HEK293 (cell line): ENCODE results near the gene ODAPH.
A peak's percentile ranks its signal among the peaks of the same experiment; 100 is the strongest.
"Not testable (repeated sequence)": the region's sequence is repeated elsewhere in the genome, so short reads cannot be mapped to it uniquely, and the experiment has no call there.

Source experiments
- CTCF ChIA-PET: fragments of 350-600 bp; formaldehyde crosslinking; extraction: SDS; loops from one replicate; lab custom pipeline; 2021; ENCODE audit warnings: antibody characterized with exemption; lab: Yijun Ruan, JAX
- POLR2A ChIA-PET: fragments of 300-600 bp; formaldehyde crosslinking; extraction: SDS; loops from one replicate; lab custom pipeline; 2020; ENCODE audit warnings: antibody characterized with exemption, inconsistent platforms; lab: Yijun Ruan, JAX
- H3K27ac ChIP-seq: fragments of 200-500 bp; sonication (Bioruptor generic); 2 replicates; pipeline ENCODE4 v1.5.1; 2014; ENCODE audit warnings: low read depth, low read length, control low read depth, inconsistent platforms; ENCODE audit errors: extremely low read depth
- H3K36me3 ChIP-seq, 2 experiments: fragments of 200-500 bp in 1 of 2; sonication (Bioruptor generic) in 1 of 2; 1 replicate in 1 of 2; 2 replicates in 1 of 2; pipeline ENCODE4 v1.5.1; 2014 to 2017; ENCODE audit warnings: inconsistent platforms in 2 of 2, low read length in 2 of 2; ENCODE audit not compliant: control insufficient read depth in 2 of 2, insufficient read depth in 1 of 2
- H3K4me1 ChIP-seq: fragments of 200-500 bp; sonication (Bioruptor generic); 2 replicates; pipeline ENCODE4 v1.5.1; 2014; ENCODE audit warnings: mild to moderate bottlenecking, low read length, inconsistent platforms; ENCODE audit not compliant: control insufficient read depth, insufficient read depth
- H3K4me3 ChIP-seq: 2 replicates; pipeline ENCODE4 v1.5.1; 2011; ENCODE audit warnings: low read depth, mild to moderate bottlenecking, control low read depth, low read length, moderate library complexity
- H3K9me3 ChIP-seq: fragments of 200-500 bp; sonication (Bioruptor generic); 2 replicates; pipeline ENCODE4 v1.5.1; 2014; ENCODE audit warnings: low read depth, low read length, inconsistent platforms; ENCODE audit not compliant: control insufficient read depth, insufficient read depth
- KLF7 ChIP-seq: fragments of 450-650 bp; formaldehyde crosslinking; IDR thresholded peaks from 2 replicates; pipeline ENCODE4 v1.5.1; 2016; ENCODE audit warnings: missing biosample characterization, missing genetic modification characterization, borderline replicate concordance
- TRIM28 ChIP-seq: IDR thresholded peaks from 2 replicates; pipeline ENCODE4 v1.6.1; 2011; ENCODE audit warnings: low read length, control low read depth, borderline replicate concordance
- ZNF132 ChIP-seq: fragments of 450-650 bp; formaldehyde crosslinking; IDR thresholded peaks from 2 replicates; pipeline ENCODE4 v1.5.1; 2017; ENCODE audit warnings: missing biosample characterization, missing genetic modification characterization, borderline replicate concordance
- ZNF146 ChIP-seq: fragments of 450-650 bp; formaldehyde crosslinking; IDR thresholded peaks from 2 replicates; pipeline ENCODE4 v1.5.1; 2016; ENCODE audit warnings: missing biosample characterization, missing genetic modification characterization
- ZNF169 ChIP-seq: fragments of 450-650 bp; formaldehyde crosslinking; IDR thresholded peaks from 2 replicates; pipeline ENCODE4 v1.5.1; 2016; ENCODE audit warnings: missing biosample characterization, missing genetic modification characterization
- ZNF184 ChIP-seq: fragments of 450-650 bp; IDR thresholded peaks from 2 replicates; pipeline ENCODE4 v1.5.1; 2018; ENCODE audit warnings: missing biosample characterization, mild to moderate bottlenecking, missing genetic modification characterization
- ZNF473 ChIP-seq: fragments of 450-650 bp; formaldehyde crosslinking; IDR thresholded peaks from 2 replicates; pipeline ENCODE4 v1.5.1; 2017; ENCODE audit warnings: missing biosample characterization, missing genetic modification characterization
- ZNF501 ChIP-seq: fragments of 450-650 bp; formaldehyde crosslinking; IDR thresholded peaks from 2 replicates; pipeline ENCODE4 v1.5.1; 2016; ENCODE audit warnings: missing biosample characterization, missing genetic modification characterization
- ZNF558 ChIP-seq: fragments of 450-650 bp; formaldehyde crosslinking; IDR thresholded peaks from 2 replicates; pipeline ENCODE4 v1.5.1; 2016; ENCODE audit warnings: missing biosample characterization, missing genetic modification characterization
- ZNF791 ChIP-seq: fragments of 450-650 bp; formaldehyde crosslinking; IDR thresholded peaks from 2 replicates; pipeline ENCODE4 v1.5.1; 2016; ENCODE audit warnings: missing biosample characterization, missing genetic modification characterization
- ZSCAN16 ChIP-seq: fragments of 450-650 bp; formaldehyde crosslinking; IDR thresholded peaks from 2 replicates; pipeline ENCODE4 v1.5.1; 2016; ENCODE audit warnings: missing biosample characterization, missing genetic modification characterization
- TF ChIP-seq, protein P1 (sequence below): fragments of 450-650 bp; formaldehyde crosslinking; IDR thresholded peaks from 2 replicates; pipeline ENCODE4 v1.5.1; 2016; ENCODE audit warnings: missing biosample characterization, missing genetic modification characterization
- TF ChIP-seq, protein P2 (sequence below): fragments of 450-650 bp; formaldehyde crosslinking; IDR thresholded peaks from 2 replicates; pipeline ENCODE4 v1.5.0; 2017; ENCODE audit warnings: missing biosample characterization, missing genetic modification characterization, borderline replicate concordance
- TF ChIP-seq, protein P3 (sequence below): fragments of 450-650 bp; formaldehyde crosslinking; IDR thresholded peaks from 2 replicates; pipeline ENCODE4 v1.5.1; 2016; ENCODE audit warnings: missing biosample characterization, missing genetic modification characterization, low read depth
- TF ChIP-seq, protein P4 (sequence below): fragments of 450-650 bp; formaldehyde crosslinking; IDR thresholded peaks from 2 replicates; pipeline ENCODE4 v1.5.1; 2017; ENCODE audit warnings: missing biosample characterization, missing genetic modification characterization
- TF ChIP-seq, protein P5 (sequence below): fragments of 450-650 bp; formaldehyde crosslinking; IDR thresholded peaks from 2 replicates; pipeline ENCODE4 v1.5.1; 2016; ENCODE audit warnings: missing biosample characterization, missing genetic modification characterization
- TF ChIP-seq, protein P6 (sequence below): fragments of 450-650 bp; formaldehyde crosslinking; IDR thresholded peaks from 2 replicates; pipeline ENCODE4 v1.5.1; 2017; ENCODE audit warnings: missing biosample characterization, missing genetic modification characterization
- TF ChIP-seq, protein P7 (sequence below): sonication (generic); formaldehyde crosslinking; IDR thresholded peaks from 2 replicates; pipeline ENCODE4 v1.8.1; 2022; ENCODE audit warnings: mild to moderate bottlenecking, moderate library complexity, missing genetic modification reagents

ODAPH gene

DNA sequence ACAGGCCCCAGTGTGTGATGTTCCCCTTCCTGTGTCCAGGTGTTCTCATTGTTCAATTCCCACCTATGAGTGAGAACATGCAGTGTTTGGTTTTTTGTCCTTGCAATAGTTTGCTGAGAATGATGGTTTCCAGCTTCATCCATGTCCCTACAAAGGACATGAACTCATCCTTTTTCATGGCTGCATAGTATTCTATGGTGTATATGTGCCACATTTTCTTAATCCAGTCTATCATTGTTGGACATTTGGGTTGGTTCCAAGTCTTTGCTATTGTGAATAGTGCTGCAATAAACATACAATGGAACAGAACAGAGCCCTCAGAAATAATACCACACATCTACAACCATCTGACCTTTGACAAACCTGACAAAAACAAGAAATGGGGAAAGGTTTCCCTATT, 21.9 kb upstream of the ODAPH start:
- H3K27ac ChIP-seq, H3K4me3 ChIP-seq, H3K9me3 ChIP-seq, H3K4me1 ChIP-seq, POLR2A ChIA-PET, CTCF ChIA-PET: not testable (repeated sequence)
- peaks cover 0 to 34% of the 10 kb centered on the region in 2 experiments; a peak in 1 of 3 replicates for H3K36me3 ChIP-seq
- peak; percentile 78 for TF ChIP-seq ZNF146 (tag by site-specific recombination)

DNA sequence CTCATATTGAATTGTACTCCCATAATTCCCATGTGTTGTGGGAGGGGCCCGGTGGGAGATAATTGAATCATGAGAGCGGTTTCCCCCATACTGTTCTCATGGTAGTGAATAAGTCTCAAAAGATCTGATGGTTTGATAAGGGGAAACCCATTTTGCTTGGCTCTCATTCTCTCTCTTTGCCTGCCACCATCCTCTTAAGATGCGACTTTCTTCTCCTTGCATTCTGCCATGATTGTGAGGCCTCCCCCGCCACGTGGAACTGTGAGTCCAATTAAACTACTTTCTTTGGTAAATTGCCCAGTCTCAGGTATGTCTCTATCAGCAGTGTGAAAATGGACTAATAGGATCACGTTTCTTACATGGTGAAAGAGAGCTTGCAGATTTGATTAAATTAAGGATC, 18.6 kb upstream of the ODAPH start:
- CTCF ChIA-PET = interaction anchor here (0.6 kb wide), 1 partner anchor 168 kb away, joined by 3 read pairs; no protein-coding TSS in a partner anchor
- H3K4me1 ChIP-seq, H3K36me3 ChIP-seq, H3K4me3 ChIP-seq, H3K9me3 ChIP-seq, H3K27ac ChIP-seq, POLR2A ChIA-PET: not testable (repeated sequence)
- TF ChIP-seq ZNF184 (tag by site-specific recombination) = peak; percentile 93

DNA sequence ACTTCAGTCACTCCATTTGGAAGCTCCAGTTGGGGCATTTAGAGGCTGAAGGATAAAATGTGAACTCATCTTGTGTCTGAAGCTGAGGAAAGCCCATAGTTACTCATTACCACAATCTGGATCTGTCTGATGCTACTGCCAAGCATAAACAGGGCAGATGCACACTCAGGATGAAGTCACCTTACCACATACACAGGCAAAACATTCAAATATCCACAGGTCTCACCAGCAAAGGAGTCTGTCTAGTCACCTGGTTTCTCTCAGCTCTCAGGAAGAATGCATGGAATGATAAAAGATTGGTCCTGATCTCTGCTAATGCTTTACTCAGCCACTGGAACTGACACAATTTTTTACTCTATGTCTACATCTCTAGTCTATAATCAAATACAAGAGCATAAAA, 13.0 kb upstream of the ODAPH start:
- Histone ChIP-seq H3K27ac (no peak overlapping the region), H3K4me1 (no peaks in the 10 kb centered on the region), H3K36me3 (peaks cover 0 to 7% of the 10 kb centered on the region in 2 experiments; a peak in 1 of 3 replicates), H3K9me3 (no peaks in the 10 kb centered on the region), H3K4me3 (no peak overlapping the region)
- CTCF ChIA-PET = no interaction called here
- POLR2A ChIA-PET = no interaction called here
- TF ChIP-seq ZSCAN16 (tag by site-specific recombination) (no peak), TRIM28 (no peak), ZNF558 (tag by site-specific recombination) (no peak), ZNF473 (tag by site-specific recombination) (no peak), ZNF501 (no peak), ZNF791 (tag by site-specific recombination) (no peak), ZNF132 (tag by site-specific recombination) (no peak), KLF7 (tag by site-specific recombination) (no peak), ZNF169 (tag by site-specific recombination) (no peak)
- TF ChIP-seq, protein P1, sequence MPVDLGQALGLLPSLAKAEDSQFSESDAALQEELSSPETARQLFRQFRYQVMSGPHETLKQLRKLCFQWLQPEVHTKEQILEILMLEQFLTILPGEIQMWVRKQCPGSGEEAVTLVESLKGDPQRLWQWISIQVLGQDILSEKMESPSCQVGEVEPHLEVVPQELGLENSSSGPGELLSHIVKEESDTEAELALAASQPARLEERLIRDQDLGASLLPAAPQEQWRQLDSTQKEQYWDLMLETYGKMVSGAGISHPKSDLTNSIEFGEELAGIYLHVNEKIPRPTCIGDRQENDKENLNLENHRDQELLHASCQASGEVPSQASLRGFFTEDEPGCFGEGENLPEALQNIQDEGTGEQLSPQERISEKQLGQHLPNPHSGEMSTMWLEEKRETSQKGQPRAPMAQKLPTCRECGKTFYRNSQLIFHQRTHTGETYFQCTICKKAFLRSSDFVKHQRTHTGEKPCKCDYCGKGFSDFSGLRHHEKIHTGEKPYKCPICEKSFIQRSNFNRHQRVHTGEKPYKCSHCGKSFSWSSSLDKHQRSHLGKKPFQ (tag by site-specific recombination) = no peak
- TF ChIP-seq, protein P2, sequence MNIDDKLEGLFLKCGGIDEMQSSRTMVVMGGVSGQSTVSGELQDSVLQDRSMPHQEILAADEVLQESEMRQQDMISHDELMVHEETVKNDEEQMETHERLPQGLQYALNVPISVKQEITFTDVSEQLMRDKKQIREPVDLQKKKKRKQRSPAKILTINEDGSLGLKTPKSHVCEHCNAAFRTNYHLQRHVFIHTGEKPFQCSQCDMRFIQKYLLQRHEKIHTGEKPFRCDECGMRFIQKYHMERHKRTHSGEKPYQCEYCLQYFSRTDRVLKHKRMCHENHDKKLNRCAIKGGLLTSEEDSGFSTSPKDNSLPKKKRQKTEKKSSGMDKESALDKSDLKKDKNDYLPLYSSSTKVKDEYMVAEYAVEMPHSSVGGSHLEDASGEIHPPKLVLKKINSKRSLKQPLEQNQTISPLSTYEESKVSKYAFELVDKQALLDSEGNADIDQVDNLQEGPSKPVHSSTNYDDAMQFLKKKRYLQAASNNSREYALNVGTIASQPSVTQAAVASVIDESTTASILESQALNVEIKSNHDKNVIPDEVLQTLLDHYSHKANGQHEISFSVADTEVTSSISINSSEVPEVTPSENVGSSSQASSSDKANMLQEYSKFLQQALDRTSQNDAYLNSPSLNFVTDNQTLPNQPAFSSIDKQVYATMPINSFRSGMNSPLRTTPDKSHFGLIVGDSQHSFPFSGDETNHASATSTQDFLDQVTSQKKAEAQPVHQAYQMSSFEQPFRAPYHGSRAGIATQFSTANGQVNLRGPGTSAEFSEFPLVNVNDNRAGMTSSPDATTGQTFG (tag by site-specific recombination) = no peak
- TF ChIP-seq, protein P3, sequence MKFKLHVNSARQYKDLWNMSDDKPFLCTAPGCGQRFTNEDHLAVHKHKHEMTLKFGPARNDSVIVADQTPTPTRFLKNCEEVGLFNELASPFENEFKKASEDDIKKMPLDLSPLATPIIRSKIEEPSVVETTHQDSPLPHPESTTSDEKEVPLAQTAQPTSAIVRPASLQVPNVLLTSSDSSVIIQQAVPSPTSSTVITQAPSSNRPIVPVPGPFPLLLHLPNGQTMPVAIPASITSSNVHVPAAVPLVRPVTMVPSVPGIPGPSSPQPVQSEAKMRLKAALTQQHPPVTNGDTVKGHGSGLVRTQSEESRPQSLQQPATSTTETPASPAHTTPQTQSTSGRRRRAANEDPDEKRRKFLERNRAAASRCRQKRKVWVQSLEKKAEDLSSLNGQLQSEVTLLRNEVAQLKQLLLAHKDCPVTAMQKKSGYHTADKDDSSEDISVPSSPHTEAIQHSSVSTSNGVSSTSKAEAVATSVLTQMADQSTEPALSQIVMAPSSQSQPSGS (tag by site-specific recombination) = no peak
- TF ChIP-seq, protein P4, sequence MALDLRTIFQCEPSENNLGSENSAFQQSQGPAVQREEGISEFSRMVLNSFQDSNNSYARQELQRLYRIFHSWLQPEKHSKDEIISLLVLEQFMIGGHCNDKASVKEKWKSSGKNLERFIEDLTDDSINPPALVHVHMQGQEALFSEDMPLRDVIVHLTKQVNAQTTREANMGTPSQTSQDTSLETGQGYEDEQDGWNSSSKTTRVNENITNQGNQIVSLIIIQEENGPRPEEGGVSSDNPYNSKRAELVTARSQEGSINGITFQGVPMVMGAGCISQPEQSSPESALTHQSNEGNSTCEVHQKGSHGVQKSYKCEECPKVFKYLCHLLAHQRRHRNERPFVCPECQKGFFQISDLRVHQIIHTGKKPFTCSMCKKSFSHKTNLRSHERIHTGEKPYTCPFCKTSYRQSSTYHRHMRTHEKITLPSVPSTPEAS (tag by site-specific recombination) = no peak
- TF ChIP-seq, protein P5, sequence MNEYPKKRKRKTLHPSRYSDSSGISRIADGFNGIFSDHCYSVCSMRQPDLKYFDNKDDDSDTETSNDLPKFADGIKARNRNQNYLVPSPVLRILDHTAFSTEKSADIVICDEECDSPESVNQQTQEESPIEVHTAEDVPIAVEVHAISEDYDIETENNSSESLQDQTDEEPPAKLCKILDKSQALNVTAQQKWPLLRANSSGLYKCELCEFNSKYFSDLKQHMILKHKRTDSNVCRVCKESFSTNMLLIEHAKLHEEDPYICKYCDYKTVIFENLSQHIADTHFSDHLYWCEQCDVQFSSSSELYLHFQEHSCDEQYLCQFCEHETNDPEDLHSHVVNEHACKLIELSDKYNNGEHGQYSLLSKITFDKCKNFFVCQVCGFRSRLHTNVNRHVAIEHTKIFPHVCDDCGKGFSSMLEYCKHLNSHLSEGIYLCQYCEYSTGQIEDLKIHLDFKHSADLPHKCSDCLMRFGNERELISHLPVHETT (tag by site-specific recombination) = no peak
- TF ChIP-seq, protein P6, sequence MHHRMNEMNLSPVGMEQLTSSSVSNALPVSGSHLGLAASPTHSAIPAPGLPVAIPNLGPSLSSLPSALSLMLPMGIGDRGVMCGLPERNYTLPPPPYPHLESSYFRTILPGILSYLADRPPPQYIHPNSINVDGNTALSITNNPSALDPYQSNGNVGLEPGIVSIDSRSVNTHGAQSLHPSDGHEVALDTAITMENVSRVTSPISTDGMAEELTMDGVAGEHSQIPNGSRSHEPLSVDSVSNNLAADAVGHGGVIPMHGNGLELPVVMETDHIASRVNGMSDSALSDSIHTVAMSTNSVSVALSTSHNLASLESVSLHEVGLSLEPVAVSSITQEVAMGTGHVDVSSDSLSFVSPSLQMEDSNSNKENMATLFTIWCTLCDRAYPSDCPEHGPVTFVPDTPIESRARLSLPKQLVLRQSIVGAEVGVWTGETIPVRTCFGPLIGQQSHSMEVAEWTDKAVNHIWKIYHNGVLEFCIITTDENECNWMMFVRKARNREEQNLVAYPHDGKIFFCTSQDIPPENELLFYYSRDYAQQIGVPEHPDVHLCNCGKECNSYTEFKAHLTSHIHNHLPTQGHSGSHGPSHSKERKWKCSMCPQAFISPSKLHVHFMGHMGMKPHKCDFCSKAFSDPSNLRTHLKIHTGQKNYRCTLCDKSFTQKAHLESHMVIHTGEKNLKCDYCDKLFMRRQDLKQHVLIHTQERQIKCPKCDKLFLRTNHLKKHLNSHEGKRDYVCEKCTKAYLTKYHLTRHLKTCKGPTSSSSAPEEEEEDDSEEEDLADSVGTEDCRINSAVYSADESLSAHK (tag by site-specific recombination) = no peak
- TF ChIP-seq, protein P7, sequence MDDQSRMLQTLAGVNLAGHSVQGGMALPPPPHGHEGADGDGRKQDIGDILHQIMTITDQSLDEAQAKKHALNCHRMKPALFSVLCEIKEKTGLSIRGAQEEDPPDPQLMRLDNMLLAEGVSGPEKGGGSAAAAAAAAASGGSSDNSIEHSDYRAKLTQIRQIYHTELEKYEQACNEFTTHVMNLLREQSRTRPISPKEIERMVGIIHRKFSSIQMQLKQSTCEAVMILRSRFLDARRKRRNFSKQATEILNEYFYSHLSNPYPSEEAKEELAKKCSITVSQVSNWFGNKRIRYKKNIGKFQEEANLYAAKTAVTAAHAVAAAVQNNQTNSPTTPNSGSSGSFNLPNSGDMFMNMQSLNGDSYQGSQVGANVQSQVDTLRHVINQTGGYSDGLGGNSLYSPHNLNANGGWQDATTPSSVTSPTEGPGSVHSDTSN (CRISPR knock-in tag) = no peak
